Measurements from ENCODE around the gene TEX54.

DNA sequence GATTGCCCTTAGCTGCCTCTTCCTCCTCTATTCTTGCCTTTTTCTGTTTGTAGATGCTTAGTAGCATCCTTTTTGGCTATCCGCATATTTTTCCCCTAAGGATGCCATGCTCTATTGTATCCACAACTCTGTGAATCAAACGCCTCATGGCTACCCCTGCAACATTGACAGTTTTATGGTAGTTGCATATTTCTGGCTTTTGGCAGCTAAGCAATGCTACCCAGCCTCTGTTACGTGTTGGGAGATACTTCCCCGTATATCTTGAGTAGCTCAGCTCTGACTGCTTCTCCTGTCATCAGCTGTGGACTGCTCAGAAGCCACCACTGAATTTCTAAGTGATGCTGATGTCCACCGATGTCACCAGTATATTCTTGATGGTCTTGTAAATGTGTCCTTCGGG is 33.0 kb upstream of the TEX54 start:
- TF ChIP-seq GATA3 (IDR thresholded peaks at IDR 0.05; ENCODE audit: low read depth, low read length): no peak
- no peak for TF ChIP-seq GATA2 (IDR thresholded peaks at IDR 0.05; ENCODE audit: low read depth, low read length)
